IMR-90 (cell line): ENCODE measurements around the gene ARHGAP24. TPM values are rescaled to one million over a fixed set of nuclear protein-coding genes. Genes with fewer than 3 reads are reported as not detected.

Experiments used
- ATAC-seq: fragments of 200-7000 bp; cut with Tn5 transposase; 2 replicates; pipeline ENCODE4 v1.9.1; 2020; ENCODE audit warnings: low read depth, mild to moderate bottlenecking, moderate library complexity
- BruUV-seq: library from RNA; stranded (reverse); fragments of 400-500 nt; replicated peaks from 2 replicates; lab custom pipeline; 2021; lab: Mats Ljungman, UMichigan
- CTCF ChIA-PET: fragments of 300-600 bp; formaldehyde crosslinking; extraction: SDS; loops from one replicate; lab custom pipeline; 2021; ENCODE audit warnings: antibody characterized with exemption; lab: Yijun Ruan, JAX
- POLR2A ChIA-PET: fragments of 300-600 bp; sonication (Branson Sonifier 250); formaldehyde crosslinking; loops from one replicate; lab custom pipeline; 2022; ENCODE audit warnings: antibody characterized with exemption; ENCODE audit not compliant: unreplicated experiment; lab: Charles Lee
- DNase-seq: peaks from one replicate; pipeline ENCODE4 v3.0.0; 2013
- H2AFZ ChIP-seq: replicated peaks from 2 replicates; pipeline ENCODE3; 2013; ENCODE audit warnings: low read length, mild to moderate bottlenecking; ENCODE audit not compliant: poor library complexity
- H2AK5ac ChIP-seq: 2 replicates; pipeline ENCODE4 v1.6.1; 2013; ENCODE audit warnings: low read depth, low read length, inconsistent platforms
- H2AK9ac ChIP-seq: replicated peaks from 2 replicates; pipeline ENCODE3; 2013; ENCODE audit warnings: mild to moderate bottlenecking, low read depth, low read length, moderate library complexity; ENCODE audit not compliant: poor library complexity
- H2BK120ac ChIP-seq: 2 replicates; pipeline ENCODE4 v1.6.1; 2013; ENCODE audit warnings: low read depth, low read length, inconsistent platforms
- H2BK15ac ChIP-seq: 3 replicates; pipeline ENCODE4 v1.6.1; 2013; ENCODE audit warnings: low read depth, low read length, inconsistent platforms
- H2BK20ac ChIP-seq: 2 replicates; pipeline ENCODE4 v1.6.1; 2013; ENCODE audit warnings: low read depth, mild to moderate bottlenecking, inconsistent platforms, low read length, moderate library complexity
- H2BK5ac ChIP-seq: 2 replicates; pipeline ENCODE4 v1.6.1; 2013; ENCODE audit warnings: mild to moderate bottlenecking, low read depth, low read length, inconsistent platforms; ENCODE audit not compliant: poor library complexity, severe bottlenecking
- H3K14ac ChIP-seq: replicated peaks from 2 replicates; pipeline ENCODE4 v1.6.1; 2013; ENCODE audit warnings: low read depth, low read length, inconsistent platforms
- H3K18ac ChIP-seq: 2 replicates; pipeline ENCODE4 v1.6.1; 2013; ENCODE audit warnings: low read depth, low read length, control low read depth
- H3K23ac ChIP-seq: 2 replicates; pipeline ENCODE4 v1.6.1; 2013; ENCODE audit warnings: low read depth, low read length, inconsistent platforms
- H3K27ac ChIP-seq: 2 replicates; pipeline ENCODE4 v1.5.1; 2013; ENCODE audit warnings: mild to moderate bottlenecking, control low read depth, low read length; ENCODE audit not compliant: insufficient read depth
- H3K27me3 ChIP-seq: 2 replicates; pipeline ENCODE4 v1.6.1; 2013; ENCODE audit warnings: low read length; ENCODE audit not compliant: control insufficient read depth, insufficient read depth
- H3K36me3 ChIP-seq: 2 replicates; pipeline ENCODE4 v1.6.1; 2013; ENCODE audit warnings: low read length, mixed read lengths; ENCODE audit not compliant: control insufficient read depth, insufficient read depth
- H3K4ac ChIP-seq: 2 replicates; pipeline ENCODE4 v1.6.1; 2013; ENCODE audit warnings: low read depth, low read length, inconsistent platforms
- H3K4me1 ChIP-seq: 2 replicates; pipeline ENCODE4 v1.6.1; 2013; ENCODE audit warnings: low read length, mixed read lengths; ENCODE audit not compliant: control insufficient read depth, insufficient read depth
- H3K4me2 ChIP-seq: 2 replicates; pipeline ENCODE4 v1.6.1; 2013; ENCODE audit warnings: low read depth, mild to moderate bottlenecking, control low read depth, low read length, moderate library complexity
- H3K4me3 ChIP-seq: 2 replicates; pipeline ENCODE4 v1.5.1; 2013; ENCODE audit warnings: low read depth, mild to moderate bottlenecking, control low read depth, low read length, moderate library complexity; ENCODE audit not compliant: insufficient read depth
- H3K56ac ChIP-seq: 2 replicates; pipeline ENCODE4 v1.6.1; 2013; ENCODE audit warnings: low read length, inconsistent platforms; ENCODE audit not compliant: insufficient read depth; ENCODE audit errors: extremely low read depth
- H3K79me1 ChIP-seq, 2 experiments: 2 replicates each; pipeline ENCODE4 v1.6.1; 2013; ENCODE audit warnings: low read length in 2 of 2, inconsistent platforms in 1 of 2, low read depth in 1 of 2
- H3K9ac ChIP-seq: 2 replicates; pipeline ENCODE4 v1.6.1; 2013; ENCODE audit warnings: low read depth, low read length, control low read depth
- H3K9me1 ChIP-seq: 2 replicates; pipeline ENCODE4 v1.6.1; 2013; ENCODE audit warnings: low read length, inconsistent platforms; ENCODE audit not compliant: insufficient read depth
- H3K9me3 ChIP-seq: 2 replicates; pipeline ENCODE4 v1.6.1; 2013; ENCODE audit warnings: low read length; ENCODE audit not compliant: control insufficient read depth, insufficient read depth
- H4K20me1 ChIP-seq: 2 replicates; pipeline ENCODE4 v1.6.1; 2013; ENCODE audit warnings: low read length, inconsistent platforms; ENCODE audit not compliant: insufficient read depth
- H4K5ac ChIP-seq: 2 replicates; pipeline ENCODE4 v1.6.1; 2013; ENCODE audit warnings: mild to moderate bottlenecking, low read depth, low read length, control low read depth
- H4K8ac ChIP-seq, 2 experiments: 2 replicates each; pipeline ENCODE4 v1.6.1; 2013; ENCODE audit warnings: low read depth in 2 of 2, low read length in 2 of 2, control low read depth in 1 of 2, inconsistent platforms in 1 of 2
- H4K91ac ChIP-seq: 2 replicates; pipeline ENCODE4 v1.6.1; 2013; ENCODE audit warnings: low read depth, low read length, inconsistent platforms; ENCODE audit not compliant: insufficient read depth
- FOS ChIP-seq: fragments of 150-350 bp; IDR thresholded peaks from 2 replicates; pipeline ENCODE4 v1.6.1; 2016; ENCODE audit warnings: low read depth, low read length
- MAFK ChIP-seq: IDR thresholded peaks from 2 replicates; pipeline ENCODE4 v1.6.1; 2012; ENCODE audit warnings: low read depth, low read length, improper control_type of control experiment
- NFE2L2 ChIP-seq: fragments of 150-350 bp; IDR thresholded peaks from 2 replicates; pipeline ENCODE4 v1.6.1; 2016; ENCODE audit warnings: low read depth, mild to moderate bottlenecking, low read length
- SMC3 ChIP-seq: fragments of 150-350 bp; IDR thresholded peaks from 2 replicates; pipeline ENCODE4 v1.6.1; 2016; ENCODE audit warnings: low read depth, mild to moderate bottlenecking, antibody characterized with exemption, low read length, moderate library complexity
- USF2 ChIP-seq: fragments of 150-350 bp; IDR thresholded peaks from 2 replicates; pipeline ENCODE4 v1.6.1; 2017; ENCODE audit warnings: mild to moderate bottlenecking, antibody characterized with exemption, low read length, low read depth
- WGBS, 2 experiments: methylation state at CpG; one replicate each; pipeline versions ENCODE4 v1.1.5 to v1.1.7; 2013; ENCODE audit warnings: missing lambda C conversion rate in 2 of 2; ENCODE audit not compliant: insufficient read length in 1 of 2; ENCODE audit errors: extremely low coverage in 2 of 2; 5-methylcytosine and 5-hydroxymethylcytosine counted together
- dilution Hi-C: fragments of 300-500 bp; cut with HindIII; formaldehyde crosslinking; loops from one replicate; pipeline ENCODE4 v1.14.3; 2018; ENCODE audit warnings: low sequenced_read_pairs; ENCODE audit not compliant: unreplicated experiment
- in situ Hi-C: fragments of 300-500 bp; cut with MboI; formaldehyde crosslinking; loops from 3 replicates; pipeline ENCODE4 v1.14.3; 2019; ENCODE audit warnings: low sequenced_read_pairs, inconsistent platforms, mixed read lengths
- intact Hi-C: fragments of 100-400 bp; cut with micrococcal nuclease; formaldehyde crosslinking; loops from 2 replicates; pipeline ENCODE4 v1.10.0; 2022
- polyA plus RNA-seq, 3 experiments: library from polyadenylated mRNA; depleted of rRNA; stranded (reverse); fragments of >200 nt; gene quantifications; 2 replicates each; pipeline ENCODE4 v1.2.3, GENCODE V29; 2012; ENCODE audit warnings: low replicate concordance in 1 of 3
- total RNA-seq: library from RNA; depleted of rRNA; stranded (reverse); fragments of >200 nt; gene quantifications from 2 replicates; pipeline ENCODE4 v1.2.3, GENCODE V29; 2012

Gene ARHGAP24
- total and polyA plus RNA-seq, 2 of the 4 experiments (the other 2 are of a cell fraction), result 11.9 to 24.0 TPM

- Histone ChIP-seq H4K91ac (no peak overlapping the region), H2AK9ac (no peak overlapping the region), H3K9me3 (no peaks in the 10 kb centered on the region), H3K4me1 (peaks cover 6% of the 10 kb centered on the region; the same call in 1 of the 2 replicates), H4K8ac (no peak overlapping the region), H2AFZ (no peak overlapping the region), H4K20me1 (no peaks in the 10 kb centered on the region), H2BK15ac (no peak overlapping the region), H2AK5ac (no peak overlapping the region), H3K4me2 (no peak overlapping the region), H4K5ac (no peak overlapping the region), H2BK5ac (no peak overlapping the region), H3K27ac (no peak overlapping the region), H3K79me1 (peaks cover 7 to 10% of the 10 kb centered on the region in 2 experiments; a peak in 3 of 4 replicates), H3K14ac (no peak overlapping the region), H2BK120ac (no peak overlapping the region), H3K56ac (no peak overlapping the region), H3K36me3 (no peaks in the 10 kb centered on the region), H3K23ac (no peak overlapping the region), H3K4ac (no peak overlapping the region), H3K9me1 (no peaks in the 10 kb centered on the region), H3K4me3 (no peak overlapping the region), H3K18ac (no peak overlapping the region), H3K27me3 (no peaks in the 10 kb centered on the region), H2BK20ac (no peak overlapping the region), H3K9ac (no peak overlapping the region)
- ChIA-PET POLR2A (no interaction called here), CTCF (interaction anchor here (1.2 to 1.5 kb wide), 2 partner anchors 10 to 169 kb away, joined by 3 to 4 read pairs; no protein-coding TSS in a partner anchor)
- no peak for DNase-seq
- dilution Hi-C loops, result no loop called here
- intact Hi-C loops, result loop anchor here (10.0 kb wide), 1 partner anchor 591 kb away; no protein-coding TSS in a partner anchor
- ATAC-seq, result no peak
- WGBS, 2 experiments, result no CpG with 5 or more reads among the region's 1 CpG
- TF ChIP-seq MAFK (peak; percentile 68), USF2 (no peak), NFE2L2 (no peak), SMC3 (no peak), FOS (no peak)
- in situ Hi-C loops, result loop anchor here (5.0 kb wide), 1 partner anchor 213 kb away; no protein-coding TSS in a partner anchor
- no TSS peak for BruUV-seq
Observed at GRCh38 chr4:85965529-85965928, 490.6 kb downstream of the ARHGAP24 start.
